Fibroblast of skin of back (primary cell): ENCODE measurements around the gene EVA1A.
"Not testable (repeated sequence)": the region's sequence is repeated elsewhere in the genome, so short reads cannot be mapped to it uniquely, and the experiment has no call there.

ENCODE experiments used
- DNase-seq: peaks from one replicate; pipeline ENCODE4 v3.0.0-alpha.2; 2013

Gene EVA1A

GRCh38 chr2:75480971-75481836, 79.5 kb downstream of the EVA1A start:
- no peak for DNase-seq

- DNase-seq, result not testable (repeated sequence)
Observed at GRCh38 chr2:75477696-75478095, 83.0 kb downstream of the EVA1A start.

- peak; percentile 71 for DNase-seq
Observed at GRCh38 chr2:75476761-75477160, 84.0 kb downstream of the EVA1A start.

GRCh38 chr2:75475976-75476375, 84.8 kb downstream of the EVA1A start:
- DNase-seq, result no peak

GRCh38 chr2:75475049-75475448, 85.7 kb downstream of the EVA1A start:
- no peak for DNase-seq

- no peak for DNase-seq
Observed at GRCh38 chr2:75474115-75474514, 86.6 kb downstream of the EVA1A start.

GRCh38 chr2:75466708-75467311, 93.9 kb downstream of the EVA1A start:
- DNase-seq, result peak; percentile 23

GRCh38 chr2:75465317-75465984, 95.3 kb downstream of the EVA1A start:
- peak; percentile 42 for DNase-seq

GRCh38 chr2:75464348-75464946, 96.3 kb downstream of the EVA1A start:
- peak; percentile 37 for DNase-seq

GRCh38 chr2:75462721-75463120, 98.0 kb downstream of the EVA1A start:
- no peak for DNase-seq

- no peak for DNase-seq
Observed at GRCh38 chr2:75462206-75462605, 98.5 kb downstream of the EVA1A start.

- no peak for DNase-seq
Observed at GRCh38 chr2:75460630-75461029, 100.1 kb downstream of the EVA1A start.

- DNase-seq, result peak; percentile 65
Observed at GRCh38 chr2:75459565-75460310, 101.0 kb downstream of the EVA1A start.

GRCh38 chr2:75458201-75458600, 102.5 kb downstream of the EVA1A start:
- DNase-seq, result no peak

- DNase-seq, result no peak
Observed at GRCh38 chr2:75456825-75457224, 103.9 kb downstream of the EVA1A start.

GRCh38 chr2:75456111-75456510, 104.6 kb downstream of the EVA1A start:
- DNase-seq, result no peak

- no peak for DNase-seq
Observed at GRCh38 chr2:75454241-75454620, 106.5 kb downstream of the EVA1A start.

- no peak for DNase-seq
Observed at GRCh38 chr2:75453384-75454240, 107.1 kb downstream of the EVA1A start.

- DNase-seq, result no peak
Observed at GRCh38 chr2:75450068-75450467, 110.7 kb downstream of the EVA1A start.

GRCh38 chr2:75447176-75447575, 113.6 kb downstream of the EVA1A start:
- no peak for DNase-seq
